GM12801 (cell line): ENCODE data around the gene ZNF467.

ENCODE experiments used
- TF ChIP-seq, protein P1 (sequence below): IDR thresholded peaks from one replicate; pipeline ENCODE4 v1.5.1; 2011; ENCODE audit warnings: control low read depth; ENCODE audit not compliant: insufficient read length; ENCODE audit errors: extremely low read depth

The ZNF467 gene

DNA sequence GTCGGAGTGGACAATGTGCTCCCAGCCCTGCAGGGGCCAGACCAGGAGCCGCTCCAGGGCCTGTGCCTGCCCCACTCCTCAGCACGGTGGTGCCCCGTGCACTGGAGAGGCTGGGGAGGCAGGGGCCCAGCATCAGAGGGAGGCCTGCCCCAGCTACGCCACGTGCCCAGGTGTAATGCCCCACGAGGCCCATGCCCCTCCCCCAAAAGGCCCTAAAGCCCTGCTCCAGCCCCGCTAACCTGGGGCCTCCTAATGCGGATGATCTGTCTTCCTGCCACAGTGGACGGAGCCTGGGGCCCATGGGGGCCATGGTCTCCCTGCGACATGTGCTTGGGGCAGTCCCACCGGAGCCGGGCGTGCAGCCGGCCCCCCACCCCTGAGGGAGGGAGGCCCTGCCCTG lies 41.1 kb upstream of the ZNF467 start:
- TF ChIP-seq, protein P1, sequence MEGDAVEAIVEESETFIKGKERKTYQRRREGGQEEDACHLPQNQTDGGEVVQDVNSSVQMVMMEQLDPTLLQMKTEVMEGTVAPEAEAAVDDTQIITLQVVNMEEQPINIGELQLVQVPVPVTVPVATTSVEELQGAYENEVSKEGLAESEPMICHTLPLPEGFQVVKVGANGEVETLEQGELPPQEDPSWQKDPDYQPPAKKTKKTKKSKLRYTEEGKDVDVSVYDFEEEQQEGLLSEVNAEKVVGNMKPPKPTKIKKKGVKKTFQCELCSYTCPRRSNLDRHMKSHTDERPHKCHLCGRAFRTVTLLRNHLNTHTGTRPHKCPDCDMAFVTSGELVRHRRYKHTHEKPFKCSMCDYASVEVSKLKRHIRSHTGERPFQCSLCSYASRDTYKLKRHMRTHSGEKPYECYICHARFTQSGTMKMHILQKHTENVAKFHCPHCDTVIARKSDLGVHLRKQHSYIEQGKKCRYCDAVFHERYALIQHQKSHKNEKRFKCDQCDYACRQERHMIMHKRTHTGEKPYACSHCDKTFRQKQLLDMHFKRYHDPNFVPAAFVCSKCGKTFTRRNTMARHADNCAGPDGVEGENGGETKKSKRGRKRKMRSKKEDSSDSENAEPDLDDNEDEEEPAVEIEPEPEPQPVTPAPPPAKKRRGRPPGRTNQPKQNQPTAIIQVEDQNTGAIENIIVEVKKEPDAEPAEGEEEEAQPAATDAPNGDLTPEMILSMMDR, result no peak

DNA sequence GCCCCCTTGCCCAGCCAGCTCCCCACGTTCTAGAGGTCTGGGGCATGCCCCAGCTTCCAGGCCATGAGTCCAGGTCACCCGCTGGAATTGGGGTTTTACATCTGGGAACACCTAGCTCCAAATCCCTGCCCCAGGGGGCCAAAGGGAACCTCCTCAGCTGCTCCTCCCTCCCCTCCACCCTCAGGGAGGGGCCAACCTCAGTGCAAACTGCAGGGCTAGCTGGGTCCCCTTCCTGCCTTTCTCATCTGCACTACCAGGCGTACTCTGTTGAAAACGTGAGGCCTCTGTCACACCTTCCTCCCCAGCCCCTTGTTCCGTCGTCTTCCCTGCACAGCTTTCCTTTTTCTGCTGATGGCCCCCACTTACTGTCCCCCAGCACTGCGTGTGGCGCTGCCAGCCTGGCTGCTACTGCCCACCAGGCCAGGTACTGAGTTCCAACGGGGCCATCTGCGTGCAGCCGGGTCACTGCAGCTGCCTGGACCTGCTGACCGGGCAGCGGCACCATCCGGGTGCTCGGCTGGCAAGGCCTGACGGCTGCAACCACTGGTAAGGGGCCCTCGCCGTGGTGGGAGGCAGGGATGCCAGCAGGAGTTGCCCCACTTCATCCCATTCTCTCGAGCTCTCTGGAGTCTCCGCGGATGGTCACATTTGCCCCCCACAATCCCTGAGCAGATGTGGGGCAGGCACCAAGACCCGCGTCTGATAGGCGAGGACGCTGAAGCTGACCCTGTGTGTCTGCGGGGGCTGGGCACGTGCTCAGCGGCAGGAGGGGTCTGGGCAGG lies 40.1 kb upstream of the ZNF467 start:
- TF ChIP-seq, protein P1, result no peak

DNA sequence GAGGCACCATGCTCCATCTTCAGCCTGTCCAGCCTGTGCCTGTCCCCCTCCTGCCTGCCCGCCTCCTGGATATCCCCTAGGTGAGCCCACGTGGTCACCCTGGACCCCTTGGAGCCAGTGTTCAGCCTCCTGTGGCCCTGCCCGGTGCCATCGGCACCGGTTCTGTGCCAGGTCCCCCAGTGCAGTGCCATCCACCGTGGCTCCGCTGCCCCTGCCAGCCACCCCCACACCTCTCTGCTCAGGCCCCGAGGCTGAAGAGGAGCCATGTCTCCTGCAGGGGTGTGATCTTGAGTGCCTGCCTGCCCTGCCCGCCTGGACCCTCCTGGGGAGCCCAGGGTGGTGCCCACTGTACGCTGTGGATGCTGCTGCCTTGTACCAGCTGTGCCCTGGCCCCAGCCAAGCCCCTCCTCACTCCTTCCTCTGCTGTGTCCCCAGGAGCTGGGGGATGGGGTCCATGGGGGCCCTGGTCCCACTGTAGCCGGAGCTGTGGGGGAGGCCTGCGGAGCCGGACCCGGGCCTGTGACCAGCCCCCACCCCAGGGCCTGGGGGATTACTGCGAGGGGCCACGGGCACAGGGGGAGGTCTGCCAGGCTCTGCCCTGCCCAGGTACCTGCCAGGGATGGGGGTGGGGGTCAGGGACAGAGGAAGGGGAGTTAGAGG lies 38.6 kb upstream of the ZNF467 start:
- TF ChIP-seq, protein P1, result no peak

DNA sequence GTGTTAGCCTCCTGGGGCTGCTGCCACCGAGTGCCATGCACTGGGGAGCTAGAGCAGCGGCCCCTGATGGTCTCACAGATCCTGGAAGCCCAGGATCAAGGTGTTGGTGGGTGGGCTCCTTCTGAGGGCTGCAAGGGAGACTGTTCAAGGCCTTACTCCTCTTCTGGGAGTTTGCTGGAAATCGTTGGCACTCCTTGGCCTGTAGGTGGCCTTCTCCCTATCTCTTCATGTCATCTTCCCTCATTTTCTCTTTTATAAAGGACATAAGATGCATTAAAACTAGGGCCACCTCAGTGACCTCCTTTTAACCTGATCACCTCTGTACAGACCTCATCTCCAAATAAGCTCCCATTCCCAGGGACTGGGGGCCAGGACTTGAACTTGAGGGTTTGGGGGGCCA lies 37.8 kb upstream of the ZNF467 start:
- TF ChIP-seq, protein P1, result no peak

DNA sequence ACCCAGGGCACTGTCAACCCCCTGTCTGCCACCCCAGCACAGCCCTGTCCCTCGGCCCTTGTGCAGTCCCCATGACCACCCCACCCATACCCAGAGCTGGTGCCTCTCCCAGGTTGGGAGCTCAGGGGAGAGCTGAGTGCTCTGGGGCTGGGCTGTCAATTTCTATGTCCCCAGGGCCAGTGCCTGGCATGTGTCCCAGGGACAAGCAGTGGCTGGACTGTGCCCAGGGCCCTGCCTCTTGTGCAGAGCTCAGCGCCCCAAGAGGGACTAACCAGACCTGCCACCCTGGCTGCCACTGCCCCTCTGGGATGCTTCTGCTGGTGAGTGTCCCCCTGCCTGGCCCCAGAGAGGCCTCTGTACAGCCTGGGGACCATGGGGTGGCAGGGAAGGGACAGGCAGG lies 35.8 kb upstream of the ZNF467 start:
- TF ChIP-seq, protein P1, result no peak

DNA sequence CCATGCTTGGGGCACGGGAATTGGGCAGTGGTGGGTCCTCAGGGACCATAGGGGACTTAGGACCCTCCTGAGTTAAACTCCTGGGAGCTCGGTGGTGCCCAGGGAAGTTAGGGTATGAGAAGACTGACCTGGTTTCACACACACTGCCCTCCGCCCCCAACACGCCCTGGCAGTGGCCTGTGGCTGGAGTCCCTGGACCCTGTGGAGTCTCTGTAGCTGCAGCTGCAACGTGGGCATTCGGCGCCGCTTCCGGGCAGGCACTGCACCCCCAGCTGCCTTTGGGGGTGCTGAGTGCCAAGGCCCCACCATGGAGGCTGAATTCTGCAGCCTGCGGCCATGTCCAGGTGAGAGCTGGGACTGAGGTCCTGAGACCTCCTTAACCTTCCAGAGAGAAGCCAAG lies 34.9 kb upstream of the ZNF467 start:
- TF ChIP-seq, protein P1, result no peak

DNA sequence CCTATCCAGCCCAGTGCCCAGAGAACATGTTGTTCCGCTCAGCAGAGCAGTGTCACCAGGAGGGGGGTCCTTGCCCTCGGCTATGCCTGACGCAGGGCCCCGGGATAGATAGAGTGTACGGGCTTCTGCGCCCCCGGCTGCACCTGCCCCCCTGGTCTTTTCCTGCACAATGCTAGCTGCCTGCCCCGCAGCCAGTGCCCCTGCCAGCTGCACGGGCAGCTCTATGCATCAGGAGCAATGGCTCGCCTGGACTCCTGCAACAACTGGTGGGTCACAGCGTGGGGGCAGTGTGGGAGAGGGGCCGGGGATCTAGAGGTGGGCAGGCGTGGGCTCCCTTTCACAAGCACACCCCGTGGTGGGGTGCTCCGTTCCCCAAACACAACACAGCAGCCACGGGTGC lies 33.3 kb upstream of the ZNF467 start:
- TF ChIP-seq, protein P1, result no peak
